OCI-LY1 (cell line): ENCODE results near the gene ASIP.

Experiments
- EZH2 ChIP-seq: fragments of 200-600 bp; sonication (generic), shearing (Covaris generic); IDR thresholded peaks from 2 replicates; pipeline ENCODE4 v1.8.0; 2017; ENCODE audit warnings: borderline replicate concordance, mixed run types, mild to moderate bottlenecking, antibody characterized with exemption, low read length, moderate library complexity, mixed read lengths
- TF ChIP-seq, protein P1 (sequence below): fragments of 200-600 bp; sonication (generic), shearing (Covaris generic); IDR thresholded peaks from 2 replicates; pipeline ENCODE4 v1.5.1; 2017; ENCODE audit warnings: mild to moderate bottlenecking, antibody characterized with exemption, low read length, moderate library complexity, mixed read lengths

GRCh38 chr20:34193051-34193450 lies 48.2 kb upstream of the ASIP start:
- TF ChIP-seq, protein P1, sequence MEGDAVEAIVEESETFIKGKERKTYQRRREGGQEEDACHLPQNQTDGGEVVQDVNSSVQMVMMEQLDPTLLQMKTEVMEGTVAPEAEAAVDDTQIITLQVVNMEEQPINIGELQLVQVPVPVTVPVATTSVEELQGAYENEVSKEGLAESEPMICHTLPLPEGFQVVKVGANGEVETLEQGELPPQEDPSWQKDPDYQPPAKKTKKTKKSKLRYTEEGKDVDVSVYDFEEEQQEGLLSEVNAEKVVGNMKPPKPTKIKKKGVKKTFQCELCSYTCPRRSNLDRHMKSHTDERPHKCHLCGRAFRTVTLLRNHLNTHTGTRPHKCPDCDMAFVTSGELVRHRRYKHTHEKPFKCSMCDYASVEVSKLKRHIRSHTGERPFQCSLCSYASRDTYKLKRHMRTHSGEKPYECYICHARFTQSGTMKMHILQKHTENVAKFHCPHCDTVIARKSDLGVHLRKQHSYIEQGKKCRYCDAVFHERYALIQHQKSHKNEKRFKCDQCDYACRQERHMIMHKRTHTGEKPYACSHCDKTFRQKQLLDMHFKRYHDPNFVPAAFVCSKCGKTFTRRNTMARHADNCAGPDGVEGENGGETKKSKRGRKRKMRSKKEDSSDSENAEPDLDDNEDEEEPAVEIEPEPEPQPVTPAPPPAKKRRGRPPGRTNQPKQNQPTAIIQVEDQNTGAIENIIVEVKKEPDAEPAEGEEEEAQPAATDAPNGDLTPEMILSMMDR = no peak
- no peak for TF ChIP-seq EZH2
